Activated CD8-positive, alpha-beta T cell treated with anti-CD3 and anti-CD28 coated beads for 36 hours (primary cell): ENCODE results near the gene TBL3. TPM values are rescaled to one million over a fixed set of nuclear protein-coding genes. Genes with fewer than 3 reads are reported as not detected.

Experiments
- ATAC-seq: fragments of 200-7000 bp; cut with Tn5 transposase; one replicate; pipeline ENCODE4 v1.10.0; 2021; ENCODE audit warnings: mild to moderate bottlenecking, moderate library complexity
- CTCF ChIA-PET: fragments of 350-600 bp; sonication (Branson Sonifier 250); formaldehyde crosslinking; loops from one replicate; lab custom pipeline; 2021; ENCODE audit warnings: antibody characterized with exemption; lab: Charles Lee
- POLR2A ChIA-PET: fragments of 350-600 bp; sonication (Branson Sonifier 250); formaldehyde crosslinking; loops from one replicate; lab custom pipeline; 2021; ENCODE audit warnings: antibody characterized with exemption; lab: Charles Lee
- DNase-seq: peaks from one replicate; pipeline ENCODE4 v3.0.0-alpha.2; 2020
- H3K27ac Mint-ChIP-seq: one replicate; pipeline ENCODE4 v1.8.0; 2021; ENCODE audit warnings: mild to moderate bottlenecking, mixed read lengths
- H3K27me3 Mint-ChIP-seq: one replicate; pipeline ENCODE4 v1.8.0; 2021; ENCODE audit warnings: mixed read lengths
- H3K36me3 Mint-ChIP-seq: one replicate; pipeline ENCODE4 v1.8.0; 2021; ENCODE audit warnings: low read depth, mixed read lengths
- H3K4me1 Mint-ChIP-seq: one replicate; pipeline ENCODE4 v1.8.0; 2021; ENCODE audit warnings: low read depth, mixed read lengths
- H3K4me3 Mint-ChIP-seq: one replicate; pipeline ENCODE4 v1.8.0; 2021; ENCODE audit warnings: mild to moderate bottlenecking, moderate library complexity, mixed read lengths
- H3K9me3 Mint-ChIP-seq: one replicate; pipeline ENCODE4 v1.8.0; 2021; ENCODE audit warnings: mixed read lengths
- CTCF ChIP-seq: fragments of 200-600 bp; IDR thresholded peaks from one replicate; pipeline ENCODE4 v1.8.0; 2022; ENCODE audit warnings: antibody characterized with exemption, mild to moderate bottlenecking
- intact Hi-C: fragments of 100-400 bp; cut with micrococcal nuclease; formaldehyde crosslinking; loops from one replicate; pipeline ENCODE4 v1.10.0; 2022
- total RNA-seq, 2 experiments: library from RNA; stranded (reverse); gene quantifications; one replicate each; pipeline ENCODE4 v1.2.3, GENCODE V29; 2021

Gene TBL3
- total RNA-seq, 2 experiments from 2014 or later, result 54.4 to 56.0 TPM

GRCh38 chr16:1985466-1986150 lies 13.8 kb downstream of the TBL3 start:
- peak overlapping the region; percentile 89 for H3K4me3 Mint-ChIP-seq
- H3K27ac Mint-ChIP-seq, result no peak overlapping the region
- peaks cover 39% of the 10 kb centered on the region for H3K27me3 Mint-ChIP-seq
- no peak for ATAC-seq
- intact Hi-C loops, result no loop called here
- H3K4me1 Mint-ChIP-seq, result peaks cover 19% of the 10 kb centered on the region
- ChIA-PET POLR2A (interaction anchor here (1.0 to 29.2 kb wide), 5 partner anchors 20 to 220 kb away, joined by 4 to 505 read pairs (median 6); partner anchors contain the start of genes NDUFB10, RNF151, RPS2 and TBL3), CTCF (interaction anchor here (1.0 to 2.4 kb wide), 3 partner anchors 18 to 21 kb away, joined by 3 to 9 read pairs (median 4); partner anchors contain the start of gene RPS2)
- TF ChIP-seq CTCF, result no peak
- no peak for DNase-seq
- peaks cover 16% of the 10 kb centered on the region for H3K36me3 Mint-ChIP-seq
- H3K9me3 Mint-ChIP-seq, result no peaks in the 10 kb centered on the region

- Mint-ChIP-seq H3K4me3 (no peak overlapping the region), H3K27me3 (peaks cover 29% of the 10 kb centered on the region), H3K27ac (no peak overlapping the region), H3K36me3 (peaks cover 16% of the 10 kb centered on the region), H3K4me1 (peaks cover 20% of the 10 kb centered on the region), H3K9me3 (no peaks in the 10 kb centered on the region)
- no peak for TF ChIP-seq CTCF
- ChIA-PET POLR2A (interaction anchor here (1.3 to 29.2 kb wide), 4 partner anchors 11 to 166 kb away, joined by 3 to 505 read pairs (median 44); partner anchors contain the start of genes NDUFB10, RNF151, RPS2 and TBL3), CTCF (interaction anchor here (1.0 kb wide), 1 partner anchor 17 kb away, joined by 3 read pairs; no protein-coding TSS in a partner anchor)
- DNase-seq (no peak), ATAC-seq (no peak)
- intact Hi-C loops, result no loop called here
Observed at GRCh38 chr16:1987198-1987597, 15.3 kb downstream of the TBL3 start.

- Mint-ChIP-seq H3K4me1 (peaks cover 20% of the 10 kb centered on the region), H3K9me3 (no peaks in the 10 kb centered on the region), H3K27ac (peak within 1 kb of the TSS; percentile 76), H3K36me3 (peaks cover 16% of the 10 kb centered on the region), H3K27me3 (peaks cover 18% of the 10 kb centered on the region), H3K4me3 (peak within 1 kb of the TSS; percentile 71)
- CTCF ChIA-PET, result no interaction called here
- TF ChIP-seq CTCF, result no peak
- ATAC-seq (no peak), DNase-seq (peak; percentile 36)
- intact Hi-C loops, result no loop called here
- POLR2A ChIA-PET, result interaction anchor here (0.8 to 29.2 kb wide), 7 partner anchors 8 to 164 kb away, joined by 3 to 505 read pairs (median 14); partner anchors contain the start of genes NDUFB10, NOXO1, RNF151 and RPS2
Observed at GRCh38 chr16:1989209-1990100, 17.6 kb downstream of the TBL3 start, which contains the start of gene SYNGR3. Gene SYNGR3 (plus strand): TSS chr16:1989970. CDS start chr16:1990103, 133 bp downstream.

- CTCF ChIA-PET, result interaction anchor here (0.7 kb wide), 1 partner anchor 14 kb away, joined by 3 read pairs; no protein-coding TSS in a partner anchor
- TF ChIP-seq CTCF, result no peak
Observed at GRCh38 chr16:1990101-1990350, 18.2 kb downstream of the TBL3 start.

More at GRCh38 chr16:1990101-1990350, 18.2 kb downstream of the TBL3 start:
- POLR2A ChIA-PET, result interaction anchor here (0.8 to 29.2 kb wide), 6 partner anchors 9 to 164 kb away, joined by 3 to 505 read pairs (median 10); partner anchors contain the start of genes NDUFB10, NOXO1, RNF151 and RPS2
- DNase-seq, result no peak
- H3K27ac Mint-ChIP-seq, result no peak overlapping the region
- no peaks in the 10 kb centered on the region for H3K9me3 Mint-ChIP-seq
- peaks cover 18% of the 10 kb centered on the region for H3K27me3 Mint-ChIP-seq
- intact Hi-C loops, result no loop called here
- H3K36me3 Mint-ChIP-seq, result peaks cover 16% of the 10 kb centered on the region
- H3K4me3 Mint-ChIP-seq, result no peak overlapping the region
- no peak for ATAC-seq
- peaks cover 16% of the 10 kb centered on the region for H3K4me1 Mint-ChIP-seq
